H1 (cell line): ENCODE measurements around the gene LTF. TPM values are rescaled to one million over a fixed set of nuclear protein-coding genes. Genes with fewer than 3 reads are reported as not detected.
"Not testable (repeated sequence)": the region's sequence is repeated elsewhere in the genome, so short reads cannot be mapped to it uniquely, and the experiment has no call there.

Experiments
- CTCF ChIA-PET: fragments of 300-600 bp; sonication (Branson Sonifier 250); formaldehyde crosslinking; loops from one replicate; lab custom pipeline; 2021; ENCODE audit not compliant: partially characterized antibody; lab: Charles Lee
- POLR2A ChIA-PET: fragments of 300-600 bp; sonication (Branson Sonifier 250); formaldehyde crosslinking; loops from one replicate; lab custom pipeline; 2021; ENCODE audit warnings: inconsistent platforms; ENCODE audit not compliant: partially characterized antibody; lab: Charles Lee
- DNase-seq, 2 experiments: peaks; one replicate each; pipeline versions ENCODE4 v3.0.0 to v3.0.0-alpha.2; 2010 to 2022; ENCODE audit warnings: low spot score in 2 of 2, low read depth in 1 of 2, mixed read lengths in 1 of 2
- FAIRE-seq: peaks from 2 replicates; lab custom pipeline; 2011; peaks lifted over from hg19 to GRCh38; lab: Jason Lieb, UNC
- H2AFZ ChIP-seq: 2 replicates; pipeline ENCODE4 v1.8.1; 2012; ENCODE audit warnings: low read length, inconsistent platforms
- H2AK5ac ChIP-seq: 2 replicates; pipeline ENCODE4 v1.6.1; 2013; ENCODE audit warnings: low read depth, low read length
- H2BK120ac ChIP-seq: replicated peaks from 2 replicates; pipeline ENCODE3; 2013; ENCODE audit warnings: low read depth, low read length, inconsistent platforms
- H2BK12ac ChIP-seq: 2 replicates; pipeline ENCODE4 v1.6.1; 2013; ENCODE audit warnings: low read depth, low read length
- H2BK15ac ChIP-seq: 2 replicates; pipeline ENCODE4 v1.6.1; 2013; ENCODE audit warnings: low read length
- H2BK20ac ChIP-seq: 2 replicates; pipeline ENCODE4 v1.6.1; 2013; ENCODE audit warnings: low read length
- H2BK5ac ChIP-seq: 2 replicates; pipeline ENCODE4 v1.6.1; 2013; ENCODE audit warnings: low read depth, low read length
- H3K14ac ChIP-seq: 2 replicates; pipeline ENCODE4 v1.6.1; 2013; ENCODE audit warnings: inconsistent platforms; ENCODE audit not compliant: insufficient read length
- H3K18ac ChIP-seq: 2 replicates; pipeline ENCODE4 v1.6.1; 2013; ENCODE audit warnings: low read length; ENCODE audit errors: extremely low read depth
- H3K23ac ChIP-seq: 2 replicates; pipeline ENCODE4 v1.6.1; 2013; ENCODE audit warnings: inconsistent platforms; ENCODE audit not compliant: insufficient read length
- H3K23me2 ChIP-seq: 2 replicates; pipeline ENCODE4 v1.6.1; 2013; ENCODE audit warnings: low read depth, low read length
- H3K27ac ChIP-seq: 2 replicates; pipeline ENCODE4 v1.6.1; 2011; ENCODE audit warnings: low read depth, low read length, inconsistent platforms
- H3K27me3 ChIP-seq, 4 experiments: replicated peaks in 1 of 4; 1 replicate in 1 of 4; 2 replicates in 3 of 4; pipeline versions ENCODE4 v1.6.1 to v1.8.1; 2011 to 2013; ENCODE audit warnings: low read length in 3 of 4, mild to moderate bottlenecking in 3 of 4, inconsistent platforms in 2 of 4, mixed read lengths in 2 of 4, moderate library complexity in 1 of 4; ENCODE audit not compliant: control insufficient read depth in 3 of 4, insufficient read depth in 3 of 4; ENCODE audit errors: extremely low read depth in 1 of 4
- H3K36me3 ChIP-seq, 4 experiments: 2 replicates each; pipeline versions ENCODE4 v1.6.1 to v1.8.1; 2011 to 2013; ENCODE audit warnings: mild to moderate bottlenecking in 4 of 4, low read length in 3 of 4, moderate library complexity in 2 of 4, control low read depth in 1 of 4, inconsistent platforms in 1 of 4; ENCODE audit not compliant: insufficient read depth in 4 of 4, control insufficient read depth in 2 of 4
- H3K4ac ChIP-seq: replicated peaks from 2 replicates; pipeline ENCODE3; 2013; ENCODE audit warnings: low read length, low read depth, mixed read lengths, inconsistent platforms; ENCODE audit not compliant: insufficient read length
- H3K4me1 ChIP-seq, 4 experiments: replicated peaks in 1 of 4; 1 replicate in 1 of 4; 2 replicates in 3 of 4; pipeline versions ENCODE4 v1.6.1 to v1.8.1; 2011 to 2013; ENCODE audit warnings: low read length in 3 of 4, inconsistent platforms in 2 of 4, mixed read lengths in 1 of 4; ENCODE audit not compliant: insufficient read depth in 4 of 4, control insufficient read depth in 3 of 4
- H3K4me2 ChIP-seq, 2 experiments: 2 replicates each; pipeline versions ENCODE4 v1.6.1 to v1.8.1; 2011 to 2013; ENCODE audit warnings: low read depth in 2 of 2, low read length in 2 of 2, control low read depth in 1 of 2, inconsistent platforms in 1 of 2, mild to moderate bottlenecking in 1 of 2; ENCODE audit not compliant: insufficient read depth in 1 of 2
- H3K4me3 ChIP-seq, 4 experiments: fragments of 200-600, 300-600 bp in 1 of 4; sonication (generic), shearing (Covaris generic), sonication (Bioruptor Twin) in 1 of 4; 2 replicates each; pipeline versions ENCODE4 v1.5.1 to v1.8.1; 2011 to 2016; ENCODE audit warnings: low read length in 4 of 4, low read depth in 3 of 4, control low read depth in 2 of 4, inconsistent platforms in 2 of 4, mild to moderate bottlenecking in 2 of 4, mixed read lengths in 1 of 4, moderate library complexity in 1 of 4; ENCODE audit not compliant: insufficient read depth in 2 of 4; ENCODE audit errors: extremely low read depth in 1 of 4
- H3K56ac ChIP-seq: replicated peaks from 2 replicates; pipeline ENCODE3; 2013; ENCODE audit warnings: low read depth, mild to moderate bottlenecking, mixed read lengths, low read length, inconsistent platforms; ENCODE audit not compliant: insufficient read length
- H3K79me1 ChIP-seq: 2 replicates; pipeline ENCODE4 v1.6.1; 2013; ENCODE audit warnings: low read depth, low read length, control low read depth
- H3K79me2 ChIP-seq, 2 experiments: 2 replicates each; pipeline versions ENCODE4 v1.6.1 to v1.8.1; 2012 to 2013; ENCODE audit warnings: low read length in 2 of 2, mild to moderate bottlenecking in 2 of 2, inconsistent platforms in 1 of 2; ENCODE audit not compliant: insufficient read depth in 2 of 2, control insufficient read depth in 1 of 2
- H3K9ac ChIP-seq, 4 experiments: replicated peaks in 1 of 4; 1 replicate in 1 of 4; 2 replicates in 3 of 4; pipeline versions ENCODE4 v1.6.1 to v1.8.1; 2011 to 2013; ENCODE audit warnings: low read depth in 3 of 4, low read length in 3 of 4, control low read depth in 2 of 4, mild to moderate bottlenecking in 2 of 4, moderate library complexity in 2 of 4, inconsistent platforms in 1 of 4; ENCODE audit errors: extremely low read depth in 1 of 4
- H3K9me3 ChIP-seq, 2 experiments: 2 replicates each; pipeline versions ENCODE4 v1.6.1 to v1.8.1; 2012 to 2013; ENCODE audit warnings: mild to moderate bottlenecking in 2 of 2, moderate library complexity in 2 of 2, control low read depth in 1 of 2, inconsistent platforms in 1 of 2, low read depth in 1 of 2, low read length in 1 of 2, mixed read lengths in 1 of 2; ENCODE audit not compliant: insufficient read depth in 2 of 2
- H4K20me1 ChIP-seq, 2 experiments: replicated peaks in 1 of 2; 2 replicates each; pipeline versions ENCODE3 to v1.8.1; 2011 to 2013; ENCODE audit warnings: inconsistent platforms in 2 of 2, low read length in 2 of 2, mild to moderate bottlenecking in 1 of 2; ENCODE audit not compliant: insufficient read depth in 2 of 2, control insufficient read depth in 1 of 2
- H4K5ac ChIP-seq: 2 replicates; pipeline ENCODE4 v1.6.1; 2013; ENCODE audit warnings: low read length, low read depth, mixed read lengths, inconsistent platforms; ENCODE audit not compliant: insufficient read length
- H4K8ac ChIP-seq: 2 replicates; pipeline ENCODE4 v1.8.0; 2013; ENCODE audit warnings: mild to moderate bottlenecking, moderate library complexity, low read length, inconsistent platforms; ENCODE audit not compliant: insufficient read depth; ENCODE audit errors: extremely low read depth
- H4K91ac ChIP-seq: replicated peaks from 2 replicates; pipeline ENCODE3; 2013; ENCODE audit warnings: low read length, mixed read lengths, inconsistent platforms; ENCODE audit not compliant: insufficient read length
- WGBS, 2 experiments: shearing (Covaris generic) in 1 of 2; methylation state at CpG; one replicate each; pipeline versions ENCODE4 v1.1.6 to v1.1.7; 2013 to 2015; ENCODE audit warnings: low lambda C conversion rate in 2 of 2, mixed read lengths in 2 of 2, inconsistent platforms in 1 of 2, low coverage in 1 of 2, missing lambda C conversion rate in 1 of 2; ENCODE audit not compliant: insufficient replicate concordance in 2 of 2, insufficient coverage in 1 of 2, insufficient read length in 1 of 2; ENCODE audit errors: extremely low coverage in 1 of 2, missing lambda C conversion rate in 1 of 2; 5-methylcytosine and 5-hydroxymethylcytosine counted together
- polyA plus RNA-seq, 7 experiments: library from polyadenylated mRNA; depleted of rRNA in 3 of 7; stranded (reverse) in 5 of 7; unstranded in 2 of 7; fragments of >200 nt in 5 of 7; fragments of 200-250 nt in 2 of 7; gene quantifications; 1 replicate in 5 of 7; 2 replicates in 1 of 7; 4 replicates in 1 of 7; pipeline versions ENCODE4 v1.2.1 to v1.2.3, GENCODE V29; 2011 to 2013; ENCODE audit warnings: missing spikeins in 2 of 7, mixed read lengths in 2 of 7
- total RNA-seq: library from RNA; stranded (reverse); fragmentation: NEBNext Ultra II Directional; extraction: Animal tissue kit (Norgen Biotek cat#: 25700); gene quantifications from 2 replicates; pipeline ENCODE4 v1.2.1, GENCODE V29; 2021

Gene LTF
- total and polyA plus RNA-seq, 2 of the 8 experiments (the other 6 are each of a cell fraction or from before 2014, with no cell fraction given) = 0.23 to 0.99 TPM

DNA sequence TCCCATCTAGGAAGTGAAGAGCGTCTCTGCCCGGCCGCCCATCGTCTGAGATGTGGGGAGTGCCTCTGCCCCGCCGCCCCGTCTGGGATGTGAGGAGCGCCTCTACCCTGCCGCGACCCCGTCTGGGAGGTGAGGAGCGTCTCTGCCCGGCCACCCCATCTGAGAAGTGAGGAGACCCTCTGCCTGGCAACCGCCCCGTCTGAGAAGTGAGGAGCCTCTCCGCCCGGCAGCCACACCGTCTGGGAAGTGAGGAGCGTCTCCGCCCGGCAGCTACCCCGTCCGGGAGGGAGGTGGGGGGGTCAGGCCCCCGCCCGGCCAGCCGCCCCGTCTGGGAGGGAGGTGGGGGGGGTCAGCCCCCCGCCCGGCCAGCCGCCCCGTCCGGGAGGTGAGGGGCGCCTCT lies 29.8 kb upstream of the LTF start:
- WGBS, 2 experiments = 100% methylated on average over 10 of the region's 33 CpGs; no CpG with 5 or more reads in 1 of the 2 experiments
- H3K56ac ChIP-seq, H4K8ac ChIP-seq, H3K4me1 ChIP-seq, H2BK15ac ChIP-seq, H4K91ac ChIP-seq, H2BK5ac ChIP-seq, H2AK5ac ChIP-seq, H3K79me2 ChIP-seq, H3K4me2 ChIP-seq, H2BK120ac ChIP-seq, CTCF ChIA-PET, H4K20me1 ChIP-seq, H3K14ac ChIP-seq, H2BK20ac ChIP-seq, H3K23ac ChIP-seq, H4K5ac ChIP-seq, H3K27me3 ChIP-seq, H3K23me2 ChIP-seq, H3K79me1 ChIP-seq, H2AFZ ChIP-seq, H3K18ac ChIP-seq, FAIRE-seq, H3K9ac ChIP-seq, H2BK12ac ChIP-seq, H3K4me3 ChIP-seq, H3K9me3 ChIP-seq, H3K4ac ChIP-seq, POLR2A ChIA-PET, H3K36me3 ChIP-seq, H3K27ac ChIP-seq: not testable (repeated sequence)
- DNase-seq = peak in 1 of 2 experiments; percentile 20
